GM10847 (cell line): Measurements from ENCODE around the gene RALGPS1.

ENCODE experiments used
- POLR2A ChIP-seq: IDR thresholded peaks from 2 replicates; pipeline ENCODE4 v1.6.1; 2011; ENCODE audit not compliant: insufficient read length; ENCODE audit errors: extremely low read depth

The RALGPS1 gene

GRCh38 chr9:127148014-127148413 is 233.4 kb downstream of the RALGPS1 start:
- no peak for TF ChIP-seq POLR2A

- no peak for TF ChIP-seq POLR2A
Measured at GRCh38 chr9:127149010-127149409, 234.4 kb downstream of the RALGPS1 start.

GRCh38 chr9:127149463-127150390 is 235.1 kb downstream of the RALGPS1 start:
- no peak for TF ChIP-seq POLR2A

GRCh38 chr9:127153501-127153900 is 238.9 kb downstream of the RALGPS1 start:
- no peak for TF ChIP-seq POLR2A

GRCh38 chr9:127154003-127154389 is 239.4 kb downstream of the RALGPS1 start:
- TF ChIP-seq POLR2A: no peak

- no peak for TF ChIP-seq POLR2A
Measured at GRCh38 chr9:127154390-127155191, 240.0 kb downstream of the RALGPS1 start.

- no peak for TF ChIP-seq POLR2A
Measured at GRCh38 chr9:127155314-127155960, 240.9 kb downstream of the RALGPS1 start.

GRCh38 chr9:127158786-127159324 is 244.3 kb downstream of the RALGPS1 start:
- no peak for TF ChIP-seq POLR2A

- TF ChIP-seq POLR2A: no peak
Measured at GRCh38 chr9:127159325-127159801, 244.8 kb downstream of the RALGPS1 start.

- TF ChIP-seq POLR2A: no peak
Measured at GRCh38 chr9:127159949-127160610, 245.5 kb downstream of the RALGPS1 start.

- no peak for TF ChIP-seq POLR2A
Measured at GRCh38 chr9:127161081-127161624, 246.6 kb downstream of the RALGPS1 start.

- TF ChIP-seq POLR2A: no peak
Measured at GRCh38 chr9:127162046-127162863, 247.7 kb downstream of the RALGPS1 start.

- TF ChIP-seq POLR2A: no peak
Measured at GRCh38 chr9:127162864-127163365, 248.3 kb downstream of the RALGPS1 start.
